ES-I3 (cell line): Measurements from ENCODE around the gene CHST9.

ENCODE experiments used
- H3K36me3 ChIP-seq: 2 replicates; pipeline ENCODE4 v1.6.1; 2013; ENCODE audit warnings: mild to moderate bottlenecking, low read length, control low read depth, moderate library complexity; ENCODE audit not compliant: insufficient read depth
- H3K4me1 ChIP-seq: 2 replicates; pipeline ENCODE4 v1.6.1; 2013; ENCODE audit warnings: mild to moderate bottlenecking, control low read depth, low read length; ENCODE audit not compliant: insufficient read depth
- H3K9ac ChIP-seq: 2 replicates; pipeline ENCODE4 v1.6.1; 2013; ENCODE audit warnings: low read depth, mild to moderate bottlenecking, low read length, moderate library complexity
- H3K9me3 ChIP-seq: 2 replicates; pipeline ENCODE4 v1.6.1; 2013; ENCODE audit warnings: mild to moderate bottlenecking, low read length, moderate library complexity; ENCODE audit not compliant: control insufficient read depth, insufficient read depth

Gene CHST9

DNA sequence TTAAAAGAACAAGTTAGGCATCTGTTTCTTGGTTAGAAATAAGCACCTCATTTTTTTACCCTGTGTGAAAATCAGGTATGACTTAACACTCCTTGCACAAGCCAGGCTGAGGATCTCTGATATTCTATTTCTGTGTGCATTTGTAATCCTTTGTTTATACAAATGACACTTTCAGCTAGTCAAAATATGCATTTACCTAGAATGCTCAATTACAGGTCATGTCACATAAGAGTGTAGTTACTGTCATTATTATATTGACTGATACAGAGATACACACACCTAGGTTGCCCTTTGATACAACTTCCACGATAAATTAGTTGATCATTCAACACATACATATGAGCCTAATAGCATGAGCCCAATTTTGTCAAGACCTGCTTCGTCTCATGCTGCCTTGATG lies 144.3 kb downstream of the CHST9 start:
- no peaks in the 10 kb centered on the region for H3K4me1 ChIP-seq
- no peaks in the 10 kb centered on the region for H3K9me3 ChIP-seq
- no peaks in the 10 kb centered on the region for H3K36me3 ChIP-seq
- no peak overlapping the region for H3K9ac ChIP-seq

DNA sequence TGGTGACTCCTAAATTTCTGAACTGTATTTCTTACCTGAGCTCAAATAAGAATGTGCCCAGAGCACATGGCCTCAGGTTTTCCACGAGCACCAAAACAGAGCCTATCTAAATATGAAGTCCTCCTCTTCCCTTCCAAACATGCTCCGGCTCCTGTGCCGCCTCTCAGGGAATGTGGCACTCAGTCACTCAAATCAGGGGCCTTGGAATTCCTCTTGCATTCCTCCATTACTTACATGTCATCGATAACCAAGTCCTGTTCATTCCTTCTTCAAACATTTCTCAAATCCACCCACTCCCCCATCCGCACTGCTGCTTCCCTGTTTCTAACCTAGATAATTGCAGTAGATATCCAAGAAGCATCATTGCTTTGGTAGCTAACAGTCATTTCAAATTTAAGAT lies 151.4 kb downstream of the CHST9 start:
- Histone ChIP-seq H3K9me3 (no peaks in the 10 kb centered on the region), H3K9ac (no peak overlapping the region), H3K36me3 (no peaks in the 10 kb centered on the region), H3K4me1 (no peaks in the 10 kb centered on the region)

DNA sequence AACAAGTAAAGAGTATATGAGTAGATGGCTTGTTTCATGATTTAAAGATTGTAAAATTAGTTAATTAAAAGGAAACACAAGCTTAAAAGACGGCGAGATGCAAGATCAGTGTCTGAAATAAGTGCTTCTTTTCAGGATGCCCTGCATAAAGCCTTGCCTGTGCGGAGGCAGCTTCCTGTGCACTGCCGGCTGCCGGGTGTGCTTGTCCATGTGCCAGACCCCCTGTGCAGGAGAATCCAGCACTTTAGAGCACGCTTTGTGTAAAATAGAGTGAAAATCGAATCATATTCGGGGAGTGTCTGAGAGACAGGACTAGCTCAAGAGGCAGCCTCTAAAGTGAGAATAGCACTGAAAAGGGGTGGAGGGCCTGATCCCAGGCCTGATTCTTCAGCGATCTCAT lies 154.7 kb downstream of the CHST9 start:
- H3K9ac ChIP-seq: no peak overlapping the region

DNA sequence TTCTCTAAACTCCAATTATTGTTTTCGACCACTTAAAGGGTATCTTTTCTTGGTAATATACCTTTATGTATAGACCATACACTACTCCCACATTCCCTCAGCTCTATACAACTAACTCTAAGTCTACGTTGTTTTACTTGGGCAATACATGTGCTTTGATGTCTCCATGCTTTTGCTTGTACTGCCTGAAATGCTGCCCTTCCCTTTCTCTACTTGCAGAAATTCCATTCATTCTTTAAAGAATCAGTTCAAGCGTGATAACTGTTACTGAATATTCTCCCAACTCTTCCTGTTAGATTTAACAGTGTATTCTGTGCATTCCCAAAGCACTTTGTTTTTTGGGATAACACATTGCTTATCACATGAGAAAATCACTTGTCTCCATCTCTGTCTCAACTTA lies 162.6 kb downstream of the CHST9 start:
- no peaks in the 10 kb centered on the region for H3K9me3 ChIP-seq
- no peaks in the 10 kb centered on the region for H3K4me1 ChIP-seq
- H3K9ac ChIP-seq: no peak overlapping the region
- H3K36me3 ChIP-seq: no peaks in the 10 kb centered on the region

More for the DNA sequence above, 154.7 kb downstream of the CHST9 start:
- Histone ChIP-seq H3K9me3 (no peaks in the 10 kb centered on the region), H3K4me1 (no peaks in the 10 kb centered on the region), H3K36me3 (no peaks in the 10 kb centered on the region)

DNA sequence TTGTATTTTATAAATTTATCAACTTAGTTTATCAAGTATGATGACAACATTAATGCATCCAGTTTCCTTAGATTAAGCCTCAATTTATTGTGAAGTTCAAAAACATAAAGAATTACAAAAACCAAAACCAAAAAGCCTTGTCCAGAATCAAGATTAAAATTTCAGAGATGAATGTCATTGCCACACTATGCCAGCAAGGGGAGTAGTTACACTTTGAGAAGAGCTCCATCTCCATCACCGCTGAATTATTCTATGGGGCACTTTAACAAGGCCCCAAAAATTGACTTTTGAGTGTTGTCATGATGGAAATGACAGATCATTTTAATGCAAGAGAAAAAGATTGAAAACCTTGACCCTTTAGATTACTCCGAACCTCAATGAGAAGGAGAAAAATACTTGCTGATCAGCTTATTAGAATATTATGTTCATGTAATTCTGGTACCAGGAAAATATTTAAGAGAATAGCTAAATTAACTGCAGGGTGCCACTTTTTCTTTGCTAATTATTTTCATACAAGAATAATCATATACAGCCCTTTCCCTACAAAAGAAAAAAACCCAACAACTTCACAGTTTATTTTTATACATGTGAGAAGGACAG lies 167.1 kb downstream of the CHST9 start:
- Histone ChIP-seq H3K36me3 (no peaks in the 10 kb centered on the region), H3K4me1 (no peaks in the 10 kb centered on the region), H3K9ac (no peak overlapping the region), H3K9me3 (no peaks in the 10 kb centered on the region)

DNA sequence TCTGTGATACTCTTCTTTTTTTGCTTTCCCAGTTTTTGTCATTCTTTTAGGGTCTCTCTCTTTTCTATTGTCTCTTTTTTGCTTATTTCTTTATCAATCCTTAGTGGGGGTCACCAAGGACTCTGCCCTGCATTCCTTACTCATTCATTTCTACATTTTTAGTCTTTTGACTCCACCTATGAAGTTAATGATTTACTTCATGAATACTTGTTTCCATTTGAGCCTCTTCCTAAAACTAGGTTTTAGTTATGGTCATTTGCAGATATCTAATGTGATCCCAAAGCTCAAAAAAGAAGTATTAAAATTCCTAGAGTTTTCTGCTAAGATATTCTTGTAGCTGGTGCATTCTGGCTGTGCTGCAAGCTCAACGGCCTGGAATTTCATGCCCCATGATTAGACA lies 170.3 kb downstream of the CHST9 start:
- no peaks in the 10 kb centered on the region for H3K9me3 ChIP-seq
- no peaks in the 10 kb centered on the region for H3K4me1 ChIP-seq
- no peaks in the 10 kb centered on the region for H3K36me3 ChIP-seq
- no peak overlapping the region for H3K9ac ChIP-seq

DNA sequence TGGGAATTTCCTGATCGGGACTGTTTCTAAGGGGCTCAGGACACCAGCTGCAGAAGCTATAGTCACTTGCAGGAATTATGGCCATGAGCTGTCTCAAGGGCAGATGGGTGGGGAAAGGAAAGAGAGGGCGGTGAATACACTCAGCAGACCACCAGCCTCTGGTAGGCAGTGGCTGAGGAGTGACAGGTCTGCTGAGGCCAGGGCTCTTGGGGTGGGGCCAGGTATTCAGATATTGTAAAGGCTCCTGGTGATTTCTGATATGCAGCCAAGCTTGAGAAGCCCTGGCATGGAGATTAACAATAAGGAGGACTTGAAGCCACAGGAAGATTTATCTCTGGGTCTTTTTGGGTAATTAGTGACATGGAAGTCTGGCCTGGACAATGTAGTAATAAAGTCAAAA lies 174.3 kb downstream of the CHST9 start:
- Histone ChIP-seq H3K9ac (no peak overlapping the region), H3K9me3 (no peaks in the 10 kb centered on the region), H3K4me1 (peaks cover 7% of the 10 kb centered on the region; the same call in 1 of the 2 replicates), H3K36me3 (no peaks in the 10 kb centered on the region)

DNA sequence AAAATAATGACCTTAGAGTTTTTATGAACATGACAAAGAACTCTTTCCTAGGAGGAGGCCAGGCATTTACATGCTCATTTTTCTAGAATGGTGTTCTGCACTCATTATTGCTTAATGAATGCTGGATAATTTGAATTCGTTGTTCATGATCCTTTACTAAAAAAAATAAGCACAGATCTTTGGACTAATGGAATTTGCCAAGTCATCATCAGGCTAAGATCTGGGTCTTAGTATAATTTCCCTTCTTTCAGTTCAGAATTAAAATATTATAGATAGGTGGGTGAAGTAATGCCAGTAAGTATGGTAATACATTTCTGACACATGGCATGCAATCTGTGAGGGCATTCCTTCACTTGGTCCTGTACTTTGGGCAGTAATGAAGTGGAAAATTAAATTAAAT lies 175.8 kb downstream of the CHST9 start:
- H3K9me3 ChIP-seq: no peaks in the 10 kb centered on the region
- no peak overlapping the region for H3K9ac ChIP-seq

DNA sequence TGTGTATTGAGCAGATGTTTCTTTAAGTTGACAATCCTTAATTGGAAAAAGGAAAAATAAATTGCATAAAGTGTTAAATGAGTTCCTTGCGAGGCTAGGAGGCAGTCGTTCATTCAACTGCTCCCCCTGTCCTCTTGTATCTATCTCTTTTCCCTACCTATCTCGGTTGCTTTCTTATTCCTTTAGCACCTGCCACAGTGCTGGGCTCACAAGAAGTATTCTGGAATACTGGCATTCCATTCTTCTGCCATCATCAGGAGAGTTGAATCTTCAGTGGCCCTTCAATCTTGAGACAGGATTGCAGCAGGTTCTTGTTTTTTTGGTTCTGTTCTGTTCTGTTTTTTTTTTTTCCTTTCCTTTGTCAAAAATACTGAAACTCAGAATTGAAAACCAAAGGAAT lies 176.5 kb downstream of the CHST9 start:
- H3K36me3 ChIP-seq: no peaks in the 10 kb centered on the region
- H3K9me3 ChIP-seq: no peaks in the 10 kb centered on the region
- H3K9ac ChIP-seq: no peak overlapping the region
- H3K4me1 ChIP-seq: peaks cover 7% of the 10 kb centered on the region; the same call in 1 of the 2 replicates

More for the DNA sequence above, 175.8 kb downstream of the CHST9 start:
- no peaks in the 10 kb centered on the region for H3K36me3 ChIP-seq
- H3K4me1 ChIP-seq: peaks cover 7% of the 10 kb centered on the region; the same call in 1 of the 2 replicates

DNA sequence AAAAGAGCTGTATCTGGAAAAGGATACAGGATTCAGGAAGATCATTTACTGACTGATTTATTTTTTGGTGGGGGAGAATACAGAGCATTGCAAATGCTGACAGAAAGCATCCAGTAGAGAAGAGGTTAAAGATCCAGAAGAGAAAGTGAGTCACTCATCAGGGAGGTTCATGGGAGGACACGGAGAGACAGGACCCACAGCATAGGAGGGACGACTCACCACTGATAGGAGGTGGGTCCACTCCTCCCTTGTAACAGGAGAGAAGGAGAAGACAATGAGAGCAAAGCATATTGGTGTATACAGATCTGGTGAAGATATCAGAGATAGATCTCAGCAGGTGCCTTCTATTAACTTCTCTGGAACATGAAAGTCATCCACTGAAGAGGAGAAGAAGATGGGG lies 177.2 kb downstream of the CHST9 start:
- H3K9ac ChIP-seq: no peak overlapping the region
- peaks cover 7% of the 10 kb centered on the region; the same call in 1 of the 2 replicates for H3K4me1 ChIP-seq
- no peaks in the 10 kb centered on the region for H3K36me3 ChIP-seq
- H3K9me3 ChIP-seq: no peaks in the 10 kb centered on the region

DNA sequence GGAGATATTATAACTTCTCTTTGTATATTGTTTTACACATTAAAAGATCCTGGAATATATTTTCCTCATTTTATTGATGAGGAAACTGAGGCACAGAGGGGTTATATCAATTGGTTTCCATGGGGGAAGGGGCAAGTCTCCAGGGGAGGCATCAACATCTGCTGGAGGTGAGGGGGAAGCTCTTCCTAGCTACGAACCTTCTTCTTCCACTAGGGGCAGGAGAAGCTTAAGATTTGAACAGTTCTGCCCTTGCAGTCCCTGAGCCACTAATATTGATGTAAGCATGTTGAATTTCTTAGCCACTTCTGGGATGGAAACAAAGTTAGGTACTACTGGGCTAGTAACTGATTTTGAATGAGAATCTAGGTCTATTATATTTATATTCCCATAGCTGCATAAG lies 179.5 kb downstream of the CHST9 start:
- Histone ChIP-seq H3K4me1 (peaks cover 7% of the 10 kb centered on the region; the same call in 1 of the 2 replicates), H3K36me3 (no peaks in the 10 kb centered on the region), H3K9ac (no peak overlapping the region)

DNA sequence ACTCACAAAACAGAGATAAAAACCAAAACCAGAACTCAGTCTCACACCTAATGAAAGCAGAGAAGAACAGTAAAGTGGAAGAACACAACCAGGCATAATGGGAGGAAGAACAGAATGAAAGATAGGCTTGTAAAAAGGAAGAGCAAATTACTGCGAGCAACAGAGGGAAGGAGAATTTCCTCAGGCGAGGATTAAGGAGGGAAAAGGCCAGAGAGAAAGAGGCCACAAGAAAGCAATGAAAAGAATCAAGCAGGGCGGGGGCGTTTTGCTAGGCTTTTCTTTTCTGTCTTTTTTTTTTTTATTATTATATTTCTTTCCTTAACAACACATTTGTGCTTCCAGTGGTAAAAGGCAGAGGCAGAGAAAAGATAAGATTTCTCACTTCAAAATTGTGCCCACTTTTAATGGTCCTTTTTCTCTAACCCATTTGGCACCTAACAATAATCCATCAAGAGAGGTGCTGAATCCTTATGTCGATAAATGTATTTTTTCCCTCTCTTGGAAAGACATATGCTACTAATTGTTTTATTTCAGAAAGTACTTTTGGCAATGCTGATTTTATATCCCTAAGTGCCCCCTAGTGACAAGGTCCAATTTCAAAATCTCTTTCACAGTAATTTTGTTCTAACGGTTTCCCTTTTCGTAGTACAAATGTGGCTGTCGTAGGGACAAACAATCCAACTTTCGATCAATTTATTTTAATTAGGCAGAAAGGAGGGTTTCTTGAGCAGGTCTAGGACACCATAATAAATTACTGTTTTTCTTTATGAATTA lies 180.9 kb downstream of the CHST9 start:
- H3K9ac ChIP-seq: no peak overlapping the region
- no peaks in the 10 kb centered on the region for H3K36me3 ChIP-seq
- no peaks in the 10 kb centered on the region for H3K9me3 ChIP-seq
- H3K4me1 ChIP-seq: peaks cover 5% of the 10 kb centered on the region; the same call in 1 of the 2 replicates

More for the DNA sequence above, 179.5 kb downstream of the CHST9 start:
- no peaks in the 10 kb centered on the region for H3K9me3 ChIP-seq

DNA sequence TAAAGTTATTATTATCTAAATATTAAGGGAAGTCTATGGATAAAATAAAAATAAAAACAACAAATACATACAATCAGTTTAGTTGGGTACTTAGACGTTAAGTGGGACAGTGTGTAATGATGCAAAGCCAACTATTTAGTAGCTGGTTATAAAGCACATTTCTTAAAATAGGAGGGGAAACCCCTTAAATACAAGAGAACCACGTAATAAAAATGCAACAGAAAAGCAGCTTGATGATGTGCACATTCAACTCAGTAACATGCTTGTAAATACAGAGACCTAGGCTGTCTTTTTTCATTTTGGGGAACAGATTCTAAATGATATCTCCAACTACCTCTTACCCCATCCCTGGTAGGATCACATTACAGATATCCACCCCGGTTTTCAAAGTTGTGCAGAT lies 185.3 kb downstream of the CHST9 start:
- H3K4me1 ChIP-seq: no peaks in the 10 kb centered on the region
- H3K9ac ChIP-seq: no peak overlapping the region

DNA sequence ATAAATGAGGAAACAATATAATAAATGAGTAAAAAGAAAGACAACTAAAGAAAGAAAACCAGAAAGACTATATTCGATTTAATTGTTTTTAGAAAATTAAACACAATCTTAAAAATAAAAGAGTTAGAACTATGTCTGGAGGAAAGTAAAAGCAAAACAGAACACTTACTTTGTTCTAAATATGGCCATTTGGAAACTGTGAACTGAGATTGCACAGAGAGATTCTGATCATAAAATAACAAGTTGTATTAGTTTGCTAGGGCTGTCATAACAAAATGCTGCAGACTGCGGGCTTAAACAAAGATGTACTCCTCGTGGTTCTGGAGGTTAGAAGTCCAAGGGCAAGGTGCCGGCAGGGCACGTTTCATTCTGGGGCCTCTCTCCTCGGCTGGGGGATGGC lies 191.5 kb downstream of the CHST9 start:
- Histone ChIP-seq H3K4me1 (no peaks in the 10 kb centered on the region), H3K36me3 (no peaks in the 10 kb centered on the region), H3K9me3 (no peaks in the 10 kb centered on the region; the same call in 1 of the 2 replicates), H3K9ac (no peak overlapping the region)

More for the DNA sequence above, 185.3 kb downstream of the CHST9 start:
- no peaks in the 10 kb centered on the region for H3K36me3 ChIP-seq
- H3K9me3 ChIP-seq: no peaks in the 10 kb centered on the region

DNA sequence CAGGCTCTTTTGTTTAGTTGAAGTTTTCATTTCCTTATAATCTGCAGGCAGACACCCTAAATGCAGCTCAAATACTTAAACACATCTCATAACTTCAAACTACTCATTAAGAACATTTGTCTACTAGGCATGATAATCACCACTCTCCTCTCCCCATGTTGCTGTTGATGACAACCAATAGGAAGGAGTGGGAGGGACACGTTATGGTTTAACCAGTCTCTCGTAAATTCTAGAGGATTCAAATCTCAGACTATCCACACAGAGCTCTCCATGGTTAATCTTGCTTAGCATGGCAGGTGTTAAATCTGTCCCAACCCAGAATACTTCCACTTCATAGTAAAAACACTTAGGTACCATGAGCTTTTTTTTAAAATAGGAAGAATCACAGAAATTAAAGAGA lies 192.2 kb downstream of the CHST9 start:
- no peaks in the 10 kb centered on the region; the same call in 1 of the 2 replicates for H3K9me3 ChIP-seq
- H3K36me3 ChIP-seq: no peaks in the 10 kb centered on the region
- no peaks in the 10 kb centered on the region for H3K4me1 ChIP-seq
- no peak overlapping the region for H3K9ac ChIP-seq
